Measurements from ENCODE around the gene PRDM10. TPM values are rescaled to one million over a fixed set of nuclear protein-coding genes. Genes with fewer than 3 reads are reported as not detected.

Gene PRDM10
- total and polyA plus RNA-seq, 10 of the 15 experiments (the other 5 are each of a cell fraction or from before 2014, with no cell fraction given), result 0.93 to 6.2 (median 4.1) TPM

- SMC1A ChIA-PET (ENCODE audit: uncharacterized antibody, unreplicated experiment), result no interaction called here
- no peaks in the 10 kb centered on the region for H3K9me3 ChIP-seq (replicated peaks; ENCODE audit: control insufficient read depth, insufficient read depth, low read length)
- no peaks in the 10 kb centered on the region for H3K4me1 ChIP-seq (ENCODE audit: control insufficient read depth, insufficient read depth, low read length)
- H3K9ac ChIP-seq (ENCODE audit: control insufficient read depth, insufficient read depth, low read length), result no peak overlapping the region
- H2AFZ ChIP-seq (ENCODE audit: control insufficient read depth, low read depth, low read length), result no peak overlapping the region
- no TSS peak for BruUV-seq (replicated peaks)
- CTCF ChIA-PET, result interaction anchor here (1.6 kb wide), 1 partner anchor 194 kb away, joined by 3 read pairs; no protein-coding TSS in a partner anchor
- POLR2A ChIA-PET, result no interaction called here
- H3K4me3 ChIP-seq, result no peak overlapping the region
- ATAC-seq (no peak), FAIRE-seq (no peak), DNase-seq (ENCODE audit: low read depth, low spot score) (no peak)
- no peak overlapping the region for H3K27ac ChIP-seq (ENCODE audit: control insufficient read depth, insufficient read depth)
- no peaks in the 10 kb centered on the region for H4K20me1 ChIP-seq (ENCODE audit: control insufficient read depth, insufficient read depth)
- no peak overlapping the region for H3K4me2 ChIP-seq (ENCODE audit: control insufficient read depth, insufficient read depth)
- 97% methylated on average over 4 of the region's 4 CpGs for WGBS (ENCODE audit: insufficient coverage, insufficient replicate concordance, low lambda C conversion rate, missing lambda C conversion rate)
- H3K27me3 ChIP-seq (replicated peaks in 1 of 2; ENCODE audit: control insufficient read depth in 2 of 2, insufficient read depth in 2 of 2, low read length in 1 of 2), result no peaks in the 10 kb centered on the region
- no peaks in the 10 kb centered on the region for H3K79me2 ChIP-seq (ENCODE audit: control insufficient read depth, insufficient read depth, low read length)
- peaks cover 0 to 2% of the 10 kb centered on the region in 2 experiments; a peak in 2 of 4 replicates for H3K36me3 ChIP-seq (ENCODE audit: control insufficient read depth in 2 of 2, insufficient read depth in 2 of 2, low read length in 1 of 2)
- TF ChIP-seq SRF (IDR thresholded peaks at IDR 0.05; ENCODE audit: low read depth in 2 of 2, low read length in 2 of 2), result no peak
- no peak for TF ChIP-seq RCOR1 (conservative IDR thresholded peaks at IDR 0.05; ENCODE audit: low read depth, low read length)
- no peak for TF ChIP-seq PBX3 (IDR thresholded peaks at IDR 0.05; ENCODE audit: insufficient replicate concordance, low read depth, low read length)
- no peak for TF ChIP-seq STAT3 (IDR thresholded peaks at IDR 0.05; ENCODE audit: low read depth, low read length)
- TF ChIP-seq NR2C2 (IDR thresholded peaks at IDR 0.05; ENCODE audit: borderline replicate concordance, control insufficient read depth, insufficient read length, low read depth), result no peak
- TF ChIP-seq FOXM1 (IDR thresholded peaks at IDR 0.05; ENCODE audit: low read depth, low read length), result no peak
- no peak for TF ChIP-seq HDAC2 (IDR thresholded peaks at IDR 0.05)
- TF ChIP-seq ZZZ3 (IDR thresholded peaks at IDR 0.05; ENCODE audit: control insufficient read depth, insufficient read length, low read depth), result no peak
- intact Hi-C loops (cut with micrococcal nuclease; ENCODE audit: unreplicated experiment), result no loop called here
- RAD21 ChIA-PET (ENCODE audit: unreplicated experiment), result no interaction called here
- in situ Hi-C loops (cut with MboI), result no loop called here
Observed at GRCh38 chr11:129937592-129938238, 64.9 kb downstream of the PRDM10 start.

All from GM12878 (cell line).